Measurements from ENCODE around the gene NRDE2.
"Not testable (repeated sequence)": the region's sequence is repeated elsewhere in the genome, so short reads cannot be mapped to it uniquely, and the experiment has no call there.

NRDE2 gene

GRCh38 chr14:90355540-90356518, 24.1 kb upstream of the NRDE2 start:
- H3K27me3 ChIP-seq (ENCODE audit: control insufficient read depth, insufficient read depth, low read length): no peaks in the 10 kb centered on the region
- no peaks in the 10 kb centered on the region for H3K4me1 ChIP-seq (ENCODE audit: control insufficient read depth, insufficient read depth, low read length)
- no peak overlapping the region for H3K9ac ChIP-seq (ENCODE audit: low read length)
- no peaks in the 10 kb centered on the region for H3K36me3 ChIP-seq (ENCODE audit: control insufficient read depth, insufficient read depth, low read length)
- H3K27ac ChIP-seq (ENCODE audit: low read depth, low read length): no peak overlapping the region
- H3K4me3 ChIP-seq (ENCODE audit: low read length): no peak overlapping the region

- H3K27ac ChIP-seq (ENCODE audit: low read depth, low read length): no peak overlapping the region
- no peak overlapping the region for H3K9ac ChIP-seq (ENCODE audit: low read length)
- H3K27me3 ChIP-seq (ENCODE audit: control insufficient read depth, insufficient read depth, low read length): no peaks in the 10 kb centered on the region
- no peaks in the 10 kb centered on the region for H3K4me1 ChIP-seq (ENCODE audit: control insufficient read depth, insufficient read depth, low read length)
- no peaks in the 10 kb centered on the region for H3K36me3 ChIP-seq (ENCODE audit: control insufficient read depth, insufficient read depth, low read length)
- H3K4me3 ChIP-seq (ENCODE audit: low read length): peak overlapping the region; percentile 41
Observed at GRCh38 chr14:90354551-90355298, 23.0 kb upstream of the NRDE2 start.

- Histone ChIP-seq H3K36me3 (ENCODE audit: control insufficient read depth, insufficient read depth, low read length) (no peaks in the 10 kb centered on the region), H3K27ac (ENCODE audit: low read depth, low read length) (no peak overlapping the region), H3K27me3 (ENCODE audit: control insufficient read depth, insufficient read depth, low read length) (no peaks in the 10 kb centered on the region)
Observed at GRCh38 chr14:90349739-90350138, 18.0 kb upstream of the NRDE2 start.

GRCh38 chr14:90348270-90348669, 16.5 kb upstream of the NRDE2 start:
- no peaks in the 10 kb centered on the region for H3K4me1 ChIP-seq (ENCODE audit: control insufficient read depth, insufficient read depth, low read length)
- no peaks in the 10 kb centered on the region for H3K36me3 ChIP-seq (ENCODE audit: control insufficient read depth, insufficient read depth, low read length)
- no peaks in the 10 kb centered on the region for H3K27me3 ChIP-seq (ENCODE audit: control insufficient read depth, insufficient read depth, low read length)
- no peak overlapping the region for H3K4me3 ChIP-seq (ENCODE audit: low read length)
- H3K27ac ChIP-seq (ENCODE audit: low read depth, low read length): no peak overlapping the region
- H3K9ac ChIP-seq (ENCODE audit: low read length): no peak overlapping the region

More at GRCh38 chr14:90349739-90350138, 18.0 kb upstream of the NRDE2 start:
- no peaks in the 10 kb centered on the region for H3K4me1 ChIP-seq (ENCODE audit: control insufficient read depth, insufficient read depth, low read length)
- no peak overlapping the region for H3K9ac ChIP-seq (ENCODE audit: low read length)
- H3K4me3 ChIP-seq (ENCODE audit: low read length): no peak overlapping the region

GRCh38 chr14:90345239-90345557, 13.5 kb upstream of the NRDE2 start:
- no peak overlapping the region for H3K27ac ChIP-seq (ENCODE audit: low read depth, low read length)
- H3K4me1 ChIP-seq (ENCODE audit: control insufficient read depth, insufficient read depth, low read length): no peaks in the 10 kb centered on the region
- H3K36me3 ChIP-seq (ENCODE audit: control insufficient read depth, insufficient read depth, low read length): no peaks in the 10 kb centered on the region
- no peaks in the 10 kb centered on the region for H3K27me3 ChIP-seq (ENCODE audit: control insufficient read depth, insufficient read depth, low read length)
- no peak overlapping the region for H3K4me3 ChIP-seq (ENCODE audit: low read length)
- no peak overlapping the region for H3K9ac ChIP-seq (ENCODE audit: low read length)

- Histone ChIP-seq H3K4me3 (ENCODE audit: low read length) (no peak overlapping the region), H3K9ac (ENCODE audit: low read length) (no peak overlapping the region), H3K27ac (ENCODE audit: low read depth, low read length) (no peak overlapping the region), H3K36me3 (ENCODE audit: control insufficient read depth, insufficient read depth, low read length) (no peaks in the 10 kb centered on the region), H3K27me3 (ENCODE audit: control insufficient read depth, insufficient read depth, low read length) (no peaks in the 10 kb centered on the region), H3K4me1 (ENCODE audit: control insufficient read depth, insufficient read depth, low read length) (no peaks in the 10 kb centered on the region)
Observed at GRCh38 chr14:90344331-90345238, 12.8 kb upstream of the NRDE2 start.

- no peaks in the 10 kb centered on the region for H3K27me3 ChIP-seq (ENCODE audit: control insufficient read depth, insufficient read depth, low read length)
- H3K9ac ChIP-seq (ENCODE audit: low read length): no peak overlapping the region
- no peak overlapping the region for H3K4me3 ChIP-seq (ENCODE audit: low read length)
- no peaks in the 10 kb centered on the region for H3K4me1 ChIP-seq (ENCODE audit: control insufficient read depth, insufficient read depth, low read length)
- no peak overlapping the region for H3K27ac ChIP-seq (ENCODE audit: low read depth, low read length)
- no peaks in the 10 kb centered on the region for H3K36me3 ChIP-seq (ENCODE audit: control insufficient read depth, insufficient read depth, low read length)
Observed at GRCh38 chr14:90342327-90342726, 10.6 kb upstream of the NRDE2 start.

GRCh38 chr14:90341784-90342183, 10.0 kb upstream of the NRDE2 start:
- Histone ChIP-seq H3K9ac (ENCODE audit: low read length) (no peak overlapping the region), H3K4me3 (ENCODE audit: low read length) (no peak overlapping the region), H3K27me3 (ENCODE audit: control insufficient read depth, insufficient read depth, low read length) (no peaks in the 10 kb centered on the region), H3K4me1 (ENCODE audit: control insufficient read depth, insufficient read depth, low read length) (no peaks in the 10 kb centered on the region), H3K36me3 (ENCODE audit: control insufficient read depth, insufficient read depth, low read length) (no peaks in the 10 kb centered on the region), H3K27ac (ENCODE audit: low read depth, low read length) (no peak overlapping the region)

GRCh38 chr14:90341232-90341631, 9.5 kb upstream of the NRDE2 start:
- not testable (repeated sequence) for H3K4me3 ChIP-seq (ENCODE audit: low read length); H3K36me3 ChIP-seq (ENCODE audit: control insufficient read depth, insufficient read depth, low read length); H3K4me1 ChIP-seq (ENCODE audit: control insufficient read depth, insufficient read depth, low read length); H3K27ac ChIP-seq (ENCODE audit: low read depth, low read length); H3K9ac ChIP-seq (ENCODE audit: low read length); H3K27me3 ChIP-seq (ENCODE audit: control insufficient read depth, insufficient read depth, low read length)

- no peak overlapping the region for H3K27ac ChIP-seq (ENCODE audit: low read depth, low read length)
- H3K4me1 ChIP-seq (ENCODE audit: control insufficient read depth, insufficient read depth, low read length): no peaks in the 10 kb centered on the region
- no peaks in the 10 kb centered on the region for H3K36me3 ChIP-seq (ENCODE audit: control insufficient read depth, insufficient read depth, low read length)
- no peak overlapping the region for H3K4me3 ChIP-seq (ENCODE audit: low read length)
- no peaks in the 10 kb centered on the region for H3K27me3 ChIP-seq (ENCODE audit: control insufficient read depth, insufficient read depth, low read length)
- no peak overlapping the region for H3K9ac ChIP-seq (ENCODE audit: low read length)
Observed at GRCh38 chr14:90336985-90337384, 5.2 kb upstream of the NRDE2 start.

GRCh38 chr14:90336401-90336800, 4.7 kb upstream of the NRDE2 start:
- H3K27ac ChIP-seq (ENCODE audit: low read depth, low read length): no peak overlapping the region
- no peak overlapping the region for H3K9ac ChIP-seq (ENCODE audit: low read length)
- no peaks in the 10 kb centered on the region for H3K4me1 ChIP-seq (ENCODE audit: control insufficient read depth, insufficient read depth, low read length)
- no peaks in the 10 kb centered on the region for H3K27me3 ChIP-seq (ENCODE audit: control insufficient read depth, insufficient read depth, low read length)
- H3K4me3 ChIP-seq (ENCODE audit: low read length): no peak overlapping the region
- no peaks in the 10 kb centered on the region for H3K36me3 ChIP-seq (ENCODE audit: control insufficient read depth, insufficient read depth, low read length)

- H3K4me3 ChIP-seq (ENCODE audit: low read length): peak overlapping the region; percentile 79
- no peak overlapping the region for H3K9ac ChIP-seq (ENCODE audit: low read length)
- no peaks in the 10 kb centered on the region for H3K27me3 ChIP-seq (ENCODE audit: control insufficient read depth, insufficient read depth, low read length)
- H3K4me1 ChIP-seq (ENCODE audit: control insufficient read depth, insufficient read depth, low read length): no peaks in the 10 kb centered on the region
- peak overlapping the region; percentile 88 for H3K27ac ChIP-seq (ENCODE audit: low read depth, low read length)
- no peaks in the 10 kb centered on the region for H3K36me3 ChIP-seq (ENCODE audit: control insufficient read depth, insufficient read depth, low read length)
Observed at GRCh38 chr14:90332271-90332584, 487 bp upstream of the NRDE2 start.

All from rectal smooth muscle tissue (tissue), 1 donor.